K562 treated with DMSO at 1 percent for 48 hours (cell line): ENCODE data around the gene SCFD2. TPM values are rescaled to one million over a fixed set of nuclear protein-coding genes. Genes with fewer than 3 reads are reported as not detected.

Source experiments
- total RNA-seq: library from RNA; unstranded; fragments of 300-600 nt; gene quantifications from 2 replicates; pipeline ENCODE4 v1.2.3, GENCODE V29; 2022; ENCODE audit warnings: low replicate concordance; ENCODE audit errors: extremely low read depth

Gene SCFD2
- total RNA-seq = not detected in 2 replicates

DNA sequence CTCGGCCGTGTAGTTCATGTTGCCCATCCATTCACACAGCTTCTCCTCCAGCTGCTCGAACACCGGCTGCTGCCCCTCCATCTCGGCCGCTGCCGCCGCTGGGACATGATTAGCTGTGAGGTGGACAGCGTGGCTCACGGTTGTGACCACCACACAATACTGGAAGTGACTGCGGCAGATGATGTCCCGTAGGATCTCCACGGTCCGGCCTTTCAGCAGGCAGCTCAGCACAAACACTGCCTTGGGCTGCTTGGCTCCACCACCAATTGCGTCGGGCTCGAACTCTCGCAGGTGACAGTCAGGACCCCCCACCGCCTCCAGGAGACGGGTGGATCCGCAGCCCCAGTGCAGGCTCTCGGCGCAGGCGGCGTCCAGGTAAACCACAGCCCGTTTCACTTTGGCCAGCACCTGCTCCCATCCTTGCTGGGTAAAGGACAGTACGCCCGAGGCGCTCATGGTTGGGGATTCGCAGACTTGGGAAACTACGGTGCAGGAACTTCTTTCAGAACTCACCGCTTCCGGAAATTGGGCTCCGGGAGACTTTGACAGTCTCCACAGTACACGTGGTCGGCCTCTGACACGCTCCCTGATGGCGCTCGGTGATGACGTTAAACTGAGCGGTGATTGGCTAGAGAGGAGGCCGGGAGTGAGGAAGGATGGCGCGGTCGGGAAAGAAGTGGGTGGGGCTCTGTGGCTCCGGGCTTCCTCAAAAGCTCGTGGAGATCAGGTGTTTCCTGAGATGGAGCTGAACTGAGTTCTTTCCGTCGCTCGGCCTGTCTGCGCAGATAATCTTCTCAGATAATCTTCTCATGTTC is at the start of gene SCFD2:
Gene SCFD2 (minus strand): TSS at position 576 of the 815 bp plus-strand sequence.

DNA sequence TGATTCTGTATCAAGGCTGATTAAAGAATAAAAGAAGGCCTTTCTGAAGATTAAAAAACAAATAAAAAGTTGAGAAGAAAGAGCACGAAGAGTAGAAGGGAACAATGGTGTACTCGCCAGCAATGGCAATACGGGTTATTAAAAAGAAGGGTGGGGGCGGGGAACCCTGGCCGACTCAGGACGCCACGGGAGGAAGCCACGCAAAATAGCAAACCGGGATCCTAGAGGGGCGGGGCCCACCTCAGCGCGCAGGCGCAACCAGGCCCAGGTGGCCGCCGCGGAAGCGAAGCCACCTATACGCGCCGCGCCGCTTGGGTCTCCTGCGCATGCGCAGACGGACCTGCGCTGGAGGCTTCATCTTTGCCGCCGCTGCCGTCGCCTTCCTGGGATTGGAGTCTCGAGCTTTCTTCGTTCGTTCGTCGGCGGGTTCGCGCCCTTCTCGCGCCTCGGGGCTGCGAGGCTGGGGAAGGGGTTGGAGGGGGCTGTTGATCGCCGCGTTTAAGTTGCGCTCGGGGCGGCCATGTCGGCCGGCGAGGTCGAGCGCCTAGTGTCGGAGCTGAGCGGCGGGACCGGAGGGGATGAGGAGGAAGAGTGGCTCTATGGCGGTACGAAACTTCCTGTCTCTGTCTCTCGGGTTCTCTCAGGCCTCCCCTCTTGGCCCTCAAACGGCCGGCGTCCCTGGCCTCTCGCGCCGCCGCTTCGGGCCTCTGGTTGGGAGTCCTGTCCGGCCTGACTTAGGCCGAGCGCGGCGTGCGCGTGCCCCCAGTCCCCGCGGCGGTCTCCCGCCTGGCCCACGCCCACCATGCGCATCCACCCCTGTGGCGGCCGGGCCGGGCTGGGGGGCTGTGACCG is 11.7 kb upstream of the SCFD2 start, which contains the start of gene FIP1L1:
Gene FIP1L1 (plus strand): TSS at position 323 of the 852 bp plus-strand sequence. CDS start 198 bp downstream, at position 521.

DNA sequence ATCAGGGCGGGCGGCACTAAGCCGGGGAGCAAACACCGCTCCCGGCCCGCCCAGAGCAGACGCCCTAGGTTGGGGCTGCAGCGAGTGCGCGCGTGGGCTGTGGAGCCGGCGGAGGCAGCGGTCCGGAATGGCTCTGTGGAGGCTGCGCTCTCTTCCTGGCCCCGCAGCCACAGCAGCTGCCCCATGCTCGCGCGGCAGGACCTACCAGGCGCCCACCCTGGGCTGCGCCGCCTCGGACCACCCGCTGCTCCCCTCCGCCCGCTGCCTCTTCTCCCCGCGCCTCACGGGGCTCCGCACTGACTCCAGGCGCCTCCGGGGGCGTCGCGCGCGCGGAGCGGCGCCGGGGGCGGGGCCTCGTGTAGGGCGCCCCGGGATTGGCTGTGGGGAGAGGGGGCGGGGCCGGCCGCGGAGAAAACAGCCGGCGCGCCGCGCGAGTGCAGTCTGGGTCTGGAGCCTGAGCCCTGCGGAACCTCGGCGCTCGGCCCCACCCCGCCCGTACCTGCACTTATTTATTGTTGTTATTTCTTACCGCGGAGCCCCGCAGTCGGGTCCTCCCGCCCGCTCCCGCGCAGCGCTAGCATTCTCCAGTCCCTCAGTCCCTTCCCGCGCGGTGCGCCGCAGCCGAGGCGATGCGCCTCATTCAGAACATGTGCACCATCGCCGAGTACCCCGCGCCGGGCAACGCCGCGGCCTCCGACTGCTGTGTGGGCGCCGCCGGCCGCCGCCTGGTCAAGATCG is 503.8 kb downstream of the SCFD2 start, which contains the start of gene RASL11B:
Gene RASL11B (plus strand): TSS at position 439 of the 738 bp plus-strand sequence. CDS start 191 bp downstream, at position 630.

Other genes starting within 250 kb of the SCFD2 start
- not detected in 2 replicates for gene FIP1L1, start 11.6 kb upstream of the SCFD2 start, total RNA-seq
- gene LNX1, start 225.4 kb upstream of the SCFD2 start, total RNA-seq = not detected in 2 replicates